HepG2 (cell line): ENCODE results near the gene POU5F1. TPM values are rescaled to one million over a fixed set of nuclear protein-coding genes. Genes with fewer than 3 reads are reported as not detected.

ENCODE experiments used
- AHDC1 ChIP-seq: sonication (generic); formaldehyde crosslinking; IDR thresholded peaks from 2 replicates; pipeline ENCODE4 v1.5.1; 2020; ENCODE audit warnings: mild to moderate bottlenecking, missing genetic modification reagents, borderline replicate concordance
- BORCS8-MEF2B ChIP-seq: sonication (generic); formaldehyde crosslinking; IDR thresholded peaks from 2 replicates; pipeline ENCODE4 v1.8.0; 2022; ENCODE audit warnings: mild to moderate bottlenecking, missing genetic modification reagents
- CENPT ChIP-seq: sonication (generic); formaldehyde crosslinking; IDR thresholded peaks from 2 replicates; pipeline ENCODE4 v1.8.0; 2022; ENCODE audit warnings: low read depth, mild to moderate bottlenecking, moderate library complexity, missing genetic modification reagents
- HNF1A ChIP-seq, 2 experiments: sonication (generic) in 1 of 2; formaldehyde crosslinking in 1 of 2; IDR thresholded peaks; 2 replicates each; pipeline versions ENCODE4 v1.4.0 to v1.6.1; 2016 to 2020; ENCODE audit warnings: borderline replicate concordance in 1 of 2, low read depth in 1 of 2, mild to moderate bottlenecking in 1 of 2, missing genetic modification reagents in 1 of 2
- ZBTB4 ChIP-seq: sonication (generic); formaldehyde crosslinking; IDR thresholded peaks from 2 replicates; pipeline ENCODE4 v1.4.0; 2020; ENCODE audit warnings: missing genetic modification reagents, mild to moderate bottlenecking, borderline replicate concordance
- ZBTB43 ChIP-seq: sonication (generic); formaldehyde crosslinking; conservative IDR thresholded peaks from 2 replicates; pipeline ENCODE4 v1.4.0; 2020; ENCODE audit warnings: missing genetic modification reagents
- ZNF326 ChIP-seq: sonication (generic); formaldehyde crosslinking; IDR thresholded peaks from 2 replicates; pipeline ENCODE4 v1.4.0; 2020; ENCODE audit warnings: missing genetic modification reagents, borderline replicate concordance
- ZNF710 ChIP-seq: sonication (generic); formaldehyde crosslinking; IDR thresholded peaks from 2 replicates; pipeline ENCODE4 v1.5.0; 2020; ENCODE audit warnings: mild to moderate bottlenecking, missing genetic modification reagents, borderline replicate concordance
- polyA plus RNA-seq, 8 experiments: library from polyadenylated mRNA; depleted of rRNA in 3 of 8; stranded (reverse) in 7 of 8; unstranded in 1 of 8; fragments of >200 nt; fragmentation: Illumina TruSeq in 4 of 8; extraction: Trizol in 4 of 8; gene quantifications; 2 replicates each; pipeline versions ENCODE4 v1.2.1 to v1.2.3, GENCODE V29; 2011 to 2016; ENCODE audit warnings: low read depth in 4 of 8, missing spikeins in 1 of 8, mixed read lengths in 1 of 8; ENCODE audit not compliant: insufficient read depth in 1 of 8
- total RNA-seq, 5 experiments: library from RNA; depleted of rRNA; stranded (reverse); fragments of >200 nt; fragmentation: Illumina TruSeq; extraction: Trizol; gene quantifications; 2 replicates each; pipeline ENCODE4 v1.2.3, GENCODE V29; 2016; ENCODE audit warnings: low read depth in 1 of 5

Gene POU5F1
- total and polyA plus RNA-seq, 2 of the 13 experiments (the other 11 are each of a cell fraction or from before 2014, with no cell fraction given) = 2.5 to 7.2 TPM

GRCh38 chr6:31197559-31198305 is 27.2 kb upstream of the POU5F1 start (continued):
- no peak for TF ChIP-seq ZBTB43 (CRISPR knock-in tag)
- TF ChIP-seq CENPT = no peak
- no peak for TF ChIP-seq HNF1A (IDR thresholded peaks at IDR 0.05; ENCODE audit: low read depth)
- no peak; the same call in 1 of the 2 replicates for TF ChIP-seq HNF1A (CRISPR knock-in tag; IDR thresholded peaks at IDR 0.05; ENCODE audit: borderline replicate concordance)
- no peak for TF ChIP-seq ZNF326
- TF ChIP-seq AHDC1 (CRISPR knock-in tag) = peak; percentile 28; the same call in 1 of the 2 replicates
- TF ChIP-seq ZBTB4 = no peak
- TF ChIP-seq BORCS8-MEF2B (CRISPR knock-in tag) = peak; percentile 71; the same call in 1 of the 2 replicates
- TF ChIP-seq ZNF710 (CRISPR knock-in tag) = no peak; the same call in 1 of the 2 replicates
